NB4 (cell line): ENCODE data around the gene KRT28.

Experiments used
- DNase-seq: peaks from one replicate; pipeline ENCODE4 v3.0.0; 2010; ENCODE audit warnings: low read depth
- H3K4me3 ChIP-seq: one replicate; pipeline ENCODE4 v1.5.1; 2011; ENCODE audit warnings: mild to moderate bottlenecking, low read depth, low read length, moderate library complexity
- CTCF ChIP-seq: IDR thresholded peaks from one replicate; pipeline ENCODE4 v1.5.1; 2012; ENCODE audit warnings: low read depth, low read length
- MAX ChIP-seq: IDR thresholded peaks from 2 replicates; pipeline ENCODE4 v1.6.1; 2011; ENCODE audit warnings: low read depth, low read length
- MYC ChIP-seq: IDR thresholded peaks from 2 replicates; pipeline ENCODE4 v1.6.1; 2011; ENCODE audit warnings: low read depth, low read length
- POLR2A ChIP-seq: IDR thresholded peaks from 2 replicates; pipeline ENCODE4 v1.6.1; 2011; ENCODE audit warnings: mild to moderate bottlenecking; ENCODE audit not compliant: insufficient read length; ENCODE audit errors: extremely low read depth

KRT28 gene

GRCh38 chr17:40794466-40794865, 5.3 kb downstream of the KRT28 start:
- no peak overlapping the region for H3K4me3 ChIP-seq
- peak; percentile 4 for DNase-seq
- TF ChIP-seq CTCF (no peak), MAX (no peak), POLR2A (no peak), MYC (no peak)

DNA sequence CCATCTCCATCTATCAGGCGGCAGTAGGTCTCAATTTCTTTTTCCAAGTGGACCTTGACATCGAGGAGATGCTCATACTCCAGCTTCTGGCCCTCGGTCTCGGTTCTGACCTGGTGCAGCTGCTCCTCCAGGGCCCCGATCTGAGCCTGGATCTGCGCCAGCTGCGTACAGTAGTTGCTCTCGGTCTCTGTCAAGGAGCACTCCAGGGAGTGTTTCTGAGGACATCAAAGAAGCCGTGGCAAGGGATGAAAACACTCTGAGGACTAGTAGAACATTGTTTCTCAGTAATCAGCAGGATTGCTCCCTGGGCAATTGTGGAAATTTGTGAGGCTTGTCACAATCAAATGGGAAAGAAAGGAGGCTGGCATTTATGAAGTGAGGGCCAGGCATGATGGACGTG, 5.9 kb downstream of the KRT28 start:
- H3K4me3 ChIP-seq, result no peak overlapping the region
- no peak for DNase-seq
- TF ChIP-seq MAX (no peak), MYC (no peak), CTCF (no peak), POLR2A (no peak)

- TF ChIP-seq POLR2A, result no peak
- peak; percentile 16 for TF ChIP-seq CTCF
Measured at GRCh38 chr17:40791787-40792436, 7.8 kb downstream of the KRT28 start.

DNA sequence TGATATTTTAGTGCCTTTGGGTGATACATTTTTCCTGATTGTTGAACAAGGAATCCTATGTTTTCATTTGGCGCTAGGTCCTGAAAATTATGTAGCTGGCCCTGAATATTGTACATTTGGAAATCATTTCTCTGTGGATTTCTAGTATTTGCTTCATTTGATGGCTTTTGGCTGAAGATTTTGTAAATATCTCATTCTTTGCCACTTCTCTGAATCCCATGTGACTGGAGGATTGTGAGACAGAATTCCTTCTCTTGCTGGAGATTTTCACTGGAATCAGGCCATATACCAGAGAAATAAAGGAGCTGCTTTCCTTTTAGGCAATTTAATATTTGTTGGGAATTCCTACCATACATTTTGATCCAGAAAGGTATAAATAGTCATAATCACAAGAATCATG, 8.6 kb downstream of the KRT28 start:
- DNase-seq, result no peak
- TF ChIP-seq MYC (no peak), MAX (no peak), CTCF (no peak), POLR2A (no peak)
- H3K4me3 ChIP-seq, result no peak overlapping the region

More at GRCh38 chr17:40791787-40792436, 7.8 kb downstream of the KRT28 start:
- no peak overlapping the region for H3K4me3 ChIP-seq
- DNase-seq, result peak; percentile 5

DNA sequence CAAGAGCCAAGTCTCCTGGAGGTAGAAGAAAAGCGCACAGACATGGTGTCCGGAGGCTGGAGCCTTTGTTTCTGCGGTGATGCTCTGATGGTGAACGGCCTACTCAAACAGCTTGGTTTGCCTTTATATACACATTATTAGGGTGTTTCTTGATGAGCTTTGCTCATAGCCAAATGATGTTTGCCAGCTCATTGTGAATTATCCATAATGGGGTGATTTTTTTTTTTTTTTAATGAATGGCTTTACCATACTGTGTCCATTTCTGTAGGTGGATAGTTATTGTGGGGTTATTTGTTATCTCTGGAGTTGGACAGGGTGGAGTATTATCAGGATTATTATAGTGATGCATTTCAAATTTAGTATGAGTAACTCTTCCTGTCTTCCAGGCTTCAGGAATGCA, 17.3 kb downstream of the KRT28 start, which contains the start of gene KRT27:
Gene KRT27, minus strand, starts transcription at position 101 of the 400 bp plus-strand sequence. Its CDS starts 57 bp downstream, at position 44.
- H3K4me3 ChIP-seq, result no peak within 1 kb of the TSS
- TF ChIP-seq POLR2A (no peak), MYC (no peak), MAX (no peak), CTCF (no peak)

More for the DNA sequence above, 17.3 kb downstream of the KRT28 start, which contains the start of gene KRT27:
- DNase-seq, result no peak
